DMS153 treated with DMSO at 0.1 percent for 48 hours (cell line): ENCODE measurements around the gene CACNG4.

Source experiments
- DNase-seq: peaks from one replicate; lab custom pipeline; 2025; ENCODE audit not compliant: unreplicated experiment; lab: John Stamatoyannopoulos, UW

The CACNG4 gene

DNA sequence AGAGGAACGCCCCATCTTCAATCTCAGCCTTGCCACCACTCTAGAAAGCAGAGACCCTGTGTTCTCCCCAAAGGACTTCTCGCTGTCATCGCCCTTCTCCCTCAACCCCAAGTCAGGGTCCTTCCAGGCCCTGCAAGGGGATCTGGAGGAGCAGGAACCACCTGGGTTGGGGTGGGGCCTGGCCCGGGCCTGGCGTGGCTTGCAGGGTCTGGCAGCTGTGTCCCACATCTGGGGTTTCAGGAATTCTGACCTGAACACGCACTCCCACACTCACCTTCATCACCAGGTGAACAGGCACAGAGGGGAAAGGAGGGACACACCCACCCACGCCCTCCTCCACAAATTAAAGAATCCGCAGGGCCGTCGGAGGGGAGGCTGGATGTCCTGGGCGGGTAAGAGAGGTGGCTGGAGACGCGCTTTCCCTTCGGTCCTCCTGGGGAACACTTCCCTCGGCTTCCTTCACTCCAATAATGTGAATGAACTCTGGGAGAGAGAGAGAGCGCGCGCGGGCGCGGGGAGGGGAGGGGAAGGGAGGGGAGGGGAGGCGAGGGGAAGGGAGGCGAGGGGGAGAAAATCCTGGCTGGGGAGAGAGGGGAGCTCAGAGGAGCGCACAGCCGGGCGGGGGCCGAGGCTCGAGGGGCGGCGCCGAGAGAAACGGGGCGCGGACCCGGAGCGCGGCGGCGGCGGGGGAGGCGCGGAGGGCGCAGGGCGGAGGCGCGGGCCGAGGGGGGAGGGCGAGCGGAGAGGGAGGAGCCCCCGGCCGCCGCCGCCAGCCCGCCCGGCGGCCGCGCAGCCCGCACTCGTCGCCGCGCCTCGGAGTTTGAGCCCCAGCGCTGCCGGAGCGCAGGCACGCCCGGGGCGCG is at the start of gene CACNG4:
TSS of gene CACNG4 (plus strand) at position 799 of the 863 bp plus-strand sequence. CDS start 205 bp downstream, outside the sequence.
- DNase-seq, result no peak

- peak; percentile 58 for DNase-seq
These were observed 49.3 kb upstream of the CACNG4 start for GRCh38 chr17:66915204-66915611.

DNA sequence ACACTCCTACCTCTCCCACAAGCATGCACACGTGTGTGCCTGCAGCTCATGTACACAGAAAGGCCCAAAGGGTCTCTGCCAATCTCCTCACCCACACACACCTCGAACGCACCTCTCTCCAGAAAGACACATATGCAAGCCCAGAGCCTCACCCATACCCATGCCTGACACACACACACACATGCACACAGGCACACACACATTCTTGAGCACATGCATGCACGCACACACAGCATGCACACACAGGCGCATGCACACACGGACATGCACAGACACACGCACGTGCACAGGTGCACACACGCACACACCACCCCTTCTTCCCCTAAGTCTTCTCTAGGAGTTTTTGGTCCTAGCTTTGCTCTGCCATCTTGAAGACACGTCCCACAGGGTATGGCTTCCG is 48.7 kb upstream of the CACNG4 start:
- DNase-seq, result no peak

GRCh38 chr17:66916946-66917345 is 47.6 kb upstream of the CACNG4 start:
- DNase-seq, result no peak

DNA sequence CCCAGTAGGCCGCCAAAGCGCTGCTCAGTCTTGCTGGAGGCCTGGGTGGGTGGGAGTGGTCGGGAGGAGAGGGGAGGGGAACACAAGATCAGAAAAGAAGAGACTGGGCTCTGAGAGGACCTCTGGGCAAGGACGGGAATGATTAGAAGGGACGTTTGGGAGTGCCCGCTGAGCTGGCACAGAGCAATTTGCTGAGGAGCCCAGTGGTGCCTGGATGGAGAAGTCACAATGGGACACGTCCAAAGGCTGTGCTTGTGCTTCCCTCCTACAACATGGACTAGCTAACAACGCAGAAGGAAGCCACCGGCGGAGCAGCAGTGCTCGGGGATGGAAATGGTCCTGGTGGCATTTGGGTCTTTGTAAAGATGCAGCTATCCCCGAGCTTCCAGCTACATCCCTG is 45.6 kb upstream of the CACNG4 start:
- DNase-seq, result no peak

GRCh38 chr17:66920435-66920834 is 44.1 kb upstream of the CACNG4 start:
- no peak for DNase-seq

- no peak for DNase-seq
These were observed 43.6 kb upstream of the CACNG4 start for GRCh38 chr17:66920950-66921349.

DNA sequence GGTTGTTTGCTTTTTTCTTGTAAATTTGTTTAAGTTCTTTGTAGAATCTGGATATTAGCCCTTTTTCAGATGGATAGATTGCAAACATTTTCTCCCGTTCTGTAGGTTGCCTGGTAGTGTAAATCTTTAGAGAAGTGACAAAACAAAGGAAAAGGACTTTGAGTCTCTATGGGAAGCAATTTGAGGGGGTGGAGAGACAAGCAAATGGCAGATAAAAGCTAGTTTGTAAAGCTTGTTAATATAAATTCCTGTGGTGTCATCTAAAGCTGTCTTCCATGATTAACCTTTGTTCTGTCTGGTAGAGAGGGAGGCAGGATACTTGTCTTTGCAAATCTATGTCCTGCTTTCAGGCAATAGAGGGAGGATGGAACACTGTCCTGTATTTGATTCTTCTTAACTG is 40.6 kb upstream of the CACNG4 start:
- no peak for DNase-seq

- DNase-seq, result no peak
These were observed 38.6 kb upstream of the CACNG4 start for GRCh38 chr17:66925811-66926500.

DNA sequence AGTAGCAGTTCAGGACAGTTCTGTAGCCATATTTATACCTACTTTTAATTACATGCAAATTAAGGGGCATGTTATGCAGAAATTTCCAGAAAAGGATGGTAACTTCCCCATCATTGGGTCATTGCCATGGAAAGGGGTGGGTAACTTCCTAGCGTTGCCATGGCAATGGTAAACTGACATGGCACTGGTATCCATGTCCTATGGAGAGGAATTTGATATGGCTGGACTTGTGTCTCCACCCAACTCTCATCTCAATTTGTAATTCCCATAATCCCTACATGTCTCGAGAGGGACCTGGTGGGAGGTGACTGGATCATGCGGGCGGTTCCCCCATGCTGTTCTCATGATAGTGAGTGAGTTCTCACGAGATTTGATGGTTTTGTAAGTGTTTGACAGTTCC is 35.6 kb upstream of the CACNG4 start:
- no peak for DNase-seq

DNA sequence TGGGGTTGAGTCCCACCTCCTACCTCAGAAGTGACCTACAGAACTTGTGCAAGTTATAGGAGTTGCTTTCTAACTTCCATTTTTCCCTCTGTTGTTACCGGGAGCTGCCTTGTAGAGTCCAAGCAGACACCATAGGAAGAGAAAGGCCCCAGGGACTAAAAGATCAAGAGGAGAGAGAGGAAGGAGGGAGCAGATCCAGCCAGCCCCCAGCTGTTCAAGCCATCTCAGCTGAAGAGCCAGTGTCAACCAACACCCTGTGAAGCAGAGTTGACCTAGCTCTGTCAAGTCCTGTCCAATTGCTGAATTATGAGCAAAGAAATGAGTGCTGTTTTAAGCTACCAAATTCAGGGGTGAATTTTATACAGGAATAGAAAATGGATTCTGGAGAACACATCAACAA is 34.9 kb upstream of the CACNG4 start:
- DNase-seq, result no peak

DNA sequence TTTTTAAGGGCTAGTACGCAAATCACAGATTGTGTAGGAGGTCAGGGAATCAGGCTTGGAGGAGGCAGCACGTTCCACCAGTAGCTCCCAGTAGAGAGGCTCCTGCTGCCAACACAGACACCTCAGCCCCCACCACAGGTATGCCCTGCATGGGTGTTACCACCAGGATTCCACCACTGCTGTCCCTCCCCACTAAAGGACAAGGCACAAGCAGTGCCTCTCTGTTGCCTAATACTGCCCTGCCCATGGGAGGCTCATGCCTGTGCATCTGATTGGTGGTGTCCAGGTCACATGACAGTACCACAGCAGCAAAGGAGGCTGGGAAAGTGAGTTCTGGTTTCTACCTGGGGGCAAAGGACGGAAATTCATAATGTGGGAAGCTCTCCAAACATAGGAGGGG is 33.6 kb upstream of the CACNG4 start:
- no peak for DNase-seq

GRCh38 chr17:66932311-66932710 is 32.2 kb upstream of the CACNG4 start:
- no peak for DNase-seq

- no peak for DNase-seq
These were observed 30.5 kb upstream of the CACNG4 start for GRCh38 chr17:66934040-66934439.

GRCh38 chr17:66935717-66936116 is 28.8 kb upstream of the CACNG4 start:
- DNase-seq, result no peak

DNA sequence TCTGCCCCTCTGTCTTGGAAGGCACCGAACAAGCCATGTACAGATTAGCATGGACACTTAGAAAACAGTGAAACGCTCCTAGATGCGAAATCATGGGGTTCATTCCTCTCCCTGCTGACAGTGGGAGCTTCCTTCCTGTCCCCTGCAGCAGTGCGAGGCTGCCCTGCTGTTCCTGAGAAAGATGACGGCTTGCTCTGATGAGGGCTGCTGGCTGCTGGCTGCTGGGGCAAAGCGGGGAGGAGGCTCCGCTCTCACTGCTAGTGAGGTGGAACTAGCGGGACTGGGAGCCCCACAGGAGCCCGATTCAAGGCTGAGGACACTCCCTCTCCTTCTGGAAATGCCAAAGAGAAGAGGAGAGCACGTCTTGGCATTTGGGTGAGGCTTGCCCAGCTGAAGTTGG is 25.9 kb upstream of the CACNG4 start:
- no peak for DNase-seq

DNA sequence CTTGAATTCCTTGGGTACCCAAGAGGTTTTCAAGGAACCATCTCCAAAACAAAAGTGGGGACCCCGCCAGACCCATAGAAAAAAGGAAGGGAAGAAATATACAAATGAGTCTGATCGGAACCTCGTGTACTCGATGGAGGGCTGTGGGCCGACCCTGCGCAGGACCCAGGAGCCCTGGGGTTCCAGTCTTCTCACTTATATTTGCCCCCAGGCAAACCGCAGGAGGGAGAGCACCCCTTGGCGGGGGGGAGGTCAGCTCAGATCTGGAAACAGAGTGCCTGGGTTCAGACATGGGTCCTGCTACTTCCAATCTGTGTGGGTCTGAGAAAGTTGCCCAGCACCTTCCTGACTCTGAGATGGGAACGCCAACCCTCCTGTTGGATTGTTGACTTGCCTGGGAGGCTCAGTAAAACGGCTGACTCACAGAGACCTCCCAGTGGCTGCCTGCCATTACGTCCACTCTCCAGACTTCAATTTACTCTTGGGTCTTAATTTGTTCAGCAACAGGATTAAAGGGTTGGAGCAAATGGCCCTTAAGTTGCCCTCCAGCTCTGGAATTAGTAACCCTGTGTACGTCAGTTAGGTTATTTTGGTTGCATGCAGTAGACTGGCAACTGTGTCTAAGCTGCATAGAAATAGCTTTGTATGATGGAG is 24.9 kb upstream of the CACNG4 start:
- no peak for DNase-seq

DNA sequence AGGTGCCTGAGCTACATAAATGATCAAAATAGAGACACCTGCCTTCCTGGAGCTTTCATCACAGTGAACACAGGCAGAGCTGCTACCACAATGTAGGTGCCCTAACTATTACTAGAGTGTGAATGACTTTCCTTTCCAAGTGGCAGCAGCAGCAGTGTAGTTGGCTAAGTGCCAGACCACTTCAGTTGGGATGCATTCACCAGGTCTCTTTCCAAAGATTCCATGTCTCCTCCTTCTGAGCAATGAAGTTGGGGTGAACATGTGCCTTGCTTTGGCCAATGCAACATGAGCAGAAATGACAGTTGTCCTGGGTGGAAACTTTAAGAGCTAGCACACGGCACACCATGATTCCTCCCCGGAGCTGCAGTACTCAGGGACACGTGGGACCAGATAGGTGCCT is 23.3 kb upstream of the CACNG4 start:
- no peak for DNase-seq

GRCh38 chr17:66941773-66942450 is 22.6 kb upstream of the CACNG4 start:
- no peak for DNase-seq

GRCh38 chr17:66942451-66943264 is 21.8 kb upstream of the CACNG4 start:
- no peak for DNase-seq

GRCh38 chr17:66943484-66943883 is 21.0 kb upstream of the CACNG4 start:
- DNase-seq, result no peak
